H1 (cell line): ENCODE data around the gene CERS5. TPM values are rescaled to one million over a fixed set of nuclear protein-coding genes. Genes with fewer than 3 reads are reported as not detected.

Source experiments
- CTCF ChIA-PET: fragments of 300-600 bp; sonication (Branson Sonifier 250); formaldehyde crosslinking; loops from one replicate; lab custom pipeline; 2021; ENCODE audit not compliant: partially characterized antibody; lab: Charles Lee
- POLR2A ChIA-PET: fragments of 300-600 bp; sonication (Branson Sonifier 250); formaldehyde crosslinking; loops from one replicate; lab custom pipeline; 2021; ENCODE audit warnings: inconsistent platforms; ENCODE audit not compliant: partially characterized antibody; lab: Charles Lee
- DNase-seq, 2 experiments: peaks; one replicate each; pipeline versions ENCODE4 v3.0.0 to v3.0.0-alpha.2; 2010 to 2022; ENCODE audit warnings: low spot score in 2 of 2, low read depth in 1 of 2, mixed read lengths in 1 of 2
- FAIRE-seq: peaks from 2 replicates; lab custom pipeline; 2011; peaks lifted over from hg19 to GRCh38; lab: Jason Lieb, UNC
- H2AFZ ChIP-seq: 2 replicates; pipeline ENCODE4 v1.8.1; 2012; ENCODE audit warnings: low read length, inconsistent platforms
- H2AK5ac ChIP-seq: 2 replicates; pipeline ENCODE4 v1.6.1; 2013; ENCODE audit warnings: low read depth, low read length
- H2BK120ac ChIP-seq: replicated peaks from 2 replicates; pipeline ENCODE3; 2013; ENCODE audit warnings: low read depth, low read length, inconsistent platforms
- H2BK12ac ChIP-seq: 2 replicates; pipeline ENCODE4 v1.6.1; 2013; ENCODE audit warnings: low read depth, low read length
- H2BK15ac ChIP-seq: 2 replicates; pipeline ENCODE4 v1.6.1; 2013; ENCODE audit warnings: low read length
- H2BK20ac ChIP-seq: 2 replicates; pipeline ENCODE4 v1.6.1; 2013; ENCODE audit warnings: low read length
- H2BK5ac ChIP-seq: 2 replicates; pipeline ENCODE4 v1.6.1; 2013; ENCODE audit warnings: low read depth, low read length
- H3K14ac ChIP-seq: 2 replicates; pipeline ENCODE4 v1.6.1; 2013; ENCODE audit warnings: inconsistent platforms; ENCODE audit not compliant: insufficient read length
- H3K18ac ChIP-seq: 2 replicates; pipeline ENCODE4 v1.6.1; 2013; ENCODE audit warnings: low read length; ENCODE audit errors: extremely low read depth
- H3K23ac ChIP-seq: 2 replicates; pipeline ENCODE4 v1.6.1; 2013; ENCODE audit warnings: inconsistent platforms; ENCODE audit not compliant: insufficient read length
- H3K23me2 ChIP-seq: 2 replicates; pipeline ENCODE4 v1.6.1; 2013; ENCODE audit warnings: low read depth, low read length
- H3K27ac ChIP-seq: 2 replicates; pipeline ENCODE4 v1.6.1; 2011; ENCODE audit warnings: low read depth, low read length, inconsistent platforms
- H3K27me3 ChIP-seq, 4 experiments: replicated peaks in 1 of 4; 1 replicate in 1 of 4; 2 replicates in 3 of 4; pipeline versions ENCODE4 v1.6.1 to v1.8.1; 2011 to 2013; ENCODE audit warnings: low read length in 3 of 4, mild to moderate bottlenecking in 3 of 4, inconsistent platforms in 2 of 4, mixed read lengths in 2 of 4, moderate library complexity in 1 of 4; ENCODE audit not compliant: control insufficient read depth in 3 of 4, insufficient read depth in 3 of 4; ENCODE audit errors: extremely low read depth in 1 of 4
- H3K36me3 ChIP-seq, 4 experiments: 2 replicates each; pipeline versions ENCODE4 v1.6.1 to v1.8.1; 2011 to 2013; ENCODE audit warnings: mild to moderate bottlenecking in 4 of 4, low read length in 3 of 4, moderate library complexity in 2 of 4, control low read depth in 1 of 4, inconsistent platforms in 1 of 4; ENCODE audit not compliant: insufficient read depth in 4 of 4, control insufficient read depth in 2 of 4
- H3K4ac ChIP-seq: replicated peaks from 2 replicates; pipeline ENCODE3; 2013; ENCODE audit warnings: low read length, low read depth, mixed read lengths, inconsistent platforms; ENCODE audit not compliant: insufficient read length
- H3K4me1 ChIP-seq, 4 experiments: replicated peaks in 1 of 4; 1 replicate in 1 of 4; 2 replicates in 3 of 4; pipeline versions ENCODE4 v1.6.1 to v1.8.1; 2011 to 2013; ENCODE audit warnings: low read length in 3 of 4, inconsistent platforms in 2 of 4, mixed read lengths in 1 of 4; ENCODE audit not compliant: insufficient read depth in 4 of 4, control insufficient read depth in 3 of 4
- H3K4me2 ChIP-seq, 2 experiments: 2 replicates each; pipeline versions ENCODE4 v1.6.1 to v1.8.1; 2011 to 2013; ENCODE audit warnings: low read depth in 2 of 2, low read length in 2 of 2, control low read depth in 1 of 2, inconsistent platforms in 1 of 2, mild to moderate bottlenecking in 1 of 2; ENCODE audit not compliant: insufficient read depth in 1 of 2
- H3K4me3 ChIP-seq, 4 experiments: fragments of 200-600, 300-600 bp in 1 of 4; sonication (generic), shearing (Covaris generic), sonication (Bioruptor Twin) in 1 of 4; 2 replicates each; pipeline versions ENCODE4 v1.5.1 to v1.8.1; 2011 to 2016; ENCODE audit warnings: low read length in 4 of 4, low read depth in 3 of 4, control low read depth in 2 of 4, inconsistent platforms in 2 of 4, mild to moderate bottlenecking in 2 of 4, mixed read lengths in 1 of 4, moderate library complexity in 1 of 4; ENCODE audit not compliant: insufficient read depth in 2 of 4; ENCODE audit errors: extremely low read depth in 1 of 4
- H3K56ac ChIP-seq: replicated peaks from 2 replicates; pipeline ENCODE3; 2013; ENCODE audit warnings: low read depth, mild to moderate bottlenecking, mixed read lengths, low read length, inconsistent platforms; ENCODE audit not compliant: insufficient read length
- H3K79me1 ChIP-seq: 2 replicates; pipeline ENCODE4 v1.6.1; 2013; ENCODE audit warnings: low read depth, low read length, control low read depth
- H3K79me2 ChIP-seq, 2 experiments: 2 replicates each; pipeline versions ENCODE4 v1.6.1 to v1.8.1; 2012 to 2013; ENCODE audit warnings: low read length in 2 of 2, mild to moderate bottlenecking in 2 of 2, inconsistent platforms in 1 of 2; ENCODE audit not compliant: insufficient read depth in 2 of 2, control insufficient read depth in 1 of 2
- H3K9ac ChIP-seq, 4 experiments: replicated peaks in 1 of 4; 1 replicate in 1 of 4; 2 replicates in 3 of 4; pipeline versions ENCODE4 v1.6.1 to v1.8.1; 2011 to 2013; ENCODE audit warnings: low read depth in 3 of 4, low read length in 3 of 4, control low read depth in 2 of 4, mild to moderate bottlenecking in 2 of 4, moderate library complexity in 2 of 4, inconsistent platforms in 1 of 4; ENCODE audit errors: extremely low read depth in 1 of 4
- H3K9me3 ChIP-seq, 2 experiments: 2 replicates each; pipeline versions ENCODE4 v1.6.1 to v1.8.1; 2012 to 2013; ENCODE audit warnings: mild to moderate bottlenecking in 2 of 2, moderate library complexity in 2 of 2, control low read depth in 1 of 2, inconsistent platforms in 1 of 2, low read depth in 1 of 2, low read length in 1 of 2, mixed read lengths in 1 of 2; ENCODE audit not compliant: insufficient read depth in 2 of 2
- H4K20me1 ChIP-seq, 2 experiments: replicated peaks in 1 of 2; 2 replicates each; pipeline versions ENCODE3 to v1.8.1; 2011 to 2013; ENCODE audit warnings: inconsistent platforms in 2 of 2, low read length in 2 of 2, mild to moderate bottlenecking in 1 of 2; ENCODE audit not compliant: insufficient read depth in 2 of 2, control insufficient read depth in 1 of 2
- H4K5ac ChIP-seq: 2 replicates; pipeline ENCODE4 v1.6.1; 2013; ENCODE audit warnings: low read length, low read depth, mixed read lengths, inconsistent platforms; ENCODE audit not compliant: insufficient read length
- H4K8ac ChIP-seq: 2 replicates; pipeline ENCODE4 v1.8.0; 2013; ENCODE audit warnings: mild to moderate bottlenecking, moderate library complexity, low read length, inconsistent platforms; ENCODE audit not compliant: insufficient read depth; ENCODE audit errors: extremely low read depth
- H4K91ac ChIP-seq: replicated peaks from 2 replicates; pipeline ENCODE3; 2013; ENCODE audit warnings: low read length, mixed read lengths, inconsistent platforms; ENCODE audit not compliant: insufficient read length
- ASH2L ChIP-seq: fragments of 200-600, 300-600 bp; sonication (generic); IDR thresholded peaks from one replicate; pipeline ENCODE4 v1.7.1; 2017; ENCODE audit warnings: low read length
- CEBPB ChIP-seq: IDR thresholded peaks from 2 replicates; pipeline ENCODE4 v1.6.1; 2012; ENCODE audit warnings: low read depth, low read length
- CHD1 ChIP-seq: IDR thresholded peaks from 2 replicates; pipeline ENCODE4 v1.6.1; 2012; ENCODE audit warnings: low read depth, low read length, improper control_type of control experiment
- JUND ChIP-seq: IDR thresholded peaks from 2 replicates; pipeline ENCODE4 v1.6.1; 2011; ENCODE audit warnings: mild to moderate bottlenecking, improper control_type of control experiment, low read length
- NRF1 ChIP-seq: IDR thresholded peaks from 2 replicates; pipeline ENCODE4 v1.6.1; 2011; ENCODE audit warnings: mild to moderate bottlenecking, low read depth, low read length, improper control_type of control experiment
- RNF2 ChIP-seq: fragments of 200-900, 300-1000 bp; sonication (generic); IDR thresholded peaks from 2 replicates; pipeline ENCODE4 v1.7.1; 2016; ENCODE audit warnings: borderline replicate concordance, low read depth, mild to moderate bottlenecking, antibody characterized with exemption, low read length; ENCODE audit not compliant: poor library complexity, severe bottlenecking; ENCODE audit errors: missing control alignments
- RXRA ChIP-seq: IDR thresholded peaks from 2 replicates; pipeline ENCODE4 v1.6.1; 2011; ENCODE audit warnings: low read depth, mild to moderate bottlenecking, low read length, moderate library complexity; ENCODE audit not compliant: insufficient read depth
- SIRT6 ChIP-seq: IDR thresholded peaks from one replicate; pipeline ENCODE4 v1.7.1; 2012; ENCODE audit warnings: low read length, inconsistent platforms
- SIX5 ChIP-seq: IDR thresholded peaks from 2 replicates; pipeline ENCODE4 v1.6.1; 2011; ENCODE audit warnings: mild to moderate bottlenecking, low read depth, low read length
- TAF1 ChIP-seq: IDR thresholded peaks from 2 replicates; pipeline ENCODE4 v1.6.1; 2011; ENCODE audit warnings: mild to moderate bottlenecking, low read depth, low read length
- TBP ChIP-seq: IDR thresholded peaks from 2 replicates; pipeline ENCODE4 v1.6.1; 2011; ENCODE audit warnings: low read depth, low read length, improper control_type of control experiment
- TEAD4 ChIP-seq: IDR thresholded peaks from 2 replicates; pipeline ENCODE4 v1.6.1; 2012; ENCODE audit warnings: low read depth, low read length, inconsistent platforms, mixed read lengths
- polyA plus RNA-seq, 7 experiments: library from polyadenylated mRNA; depleted of rRNA in 3 of 7; stranded (reverse) in 5 of 7; unstranded in 2 of 7; fragments of >200 nt in 5 of 7; fragments of 200-250 nt in 2 of 7; gene quantifications; 1 replicate in 5 of 7; 2 replicates in 1 of 7; 4 replicates in 1 of 7; pipeline versions ENCODE4 v1.2.1 to v1.2.3, GENCODE V29; 2011 to 2013; ENCODE audit warnings: missing spikeins in 2 of 7, mixed read lengths in 2 of 7
- total RNA-seq: library from RNA; stranded (reverse); fragmentation: NEBNext Ultra II Directional; extraction: Animal tissue kit (Norgen Biotek cat#: 25700); gene quantifications from 2 replicates; pipeline ENCODE4 v1.2.1, GENCODE V29; 2021
- TF ChIP-seq, protein P1 (sequence below): IDR thresholded peaks from 2 replicates; pipeline ENCODE4 v1.6.1; 2011; ENCODE audit warnings: low read depth, mild to moderate bottlenecking, low read length; ENCODE audit not compliant: insufficient read depth

The CERS5 gene
- total and polyA plus RNA-seq, 2 of the 8 experiments (the other 6 are each of a cell fraction or from before 2014, with no cell fraction given): 69.2 to 119 TPM

- no peaks in the 10 kb centered on the region for H3K9me3 ChIP-seq
- H4K8ac ChIP-seq: no peak overlapping the region
- H3K79me2 ChIP-seq: peaks cover 9 to 87% of the 10 kb centered on the region in 2 experiments
- FAIRE-seq (no peak), DNase-seq (no peak)
- H3K23me2 ChIP-seq: no peaks in the 10 kb centered on the region
- ChIA-PET CTCF (interaction anchor here (0.7 to 2.1 kb wide), 4 partner anchors 11 to 49 kb away, joined by 3 to 8 read pairs (median 3); partner anchors contain the start of gene COX14), POLR2A (interaction anchor here (1.0 to 1.5 kb wide), 3 partner anchors 9 to 74 kb away, joined by 3 to 5 read pairs (median 3); no protein-coding TSS in a partner anchor)
- H4K20me1 ChIP-seq: peaks cover 0 to 4% of the 10 kb centered on the region in 2 experiments
- no peak overlapping the region for H3K4me3 ChIP-seq
- no peak overlapping the region for H4K91ac ChIP-seq
- H2AK5ac ChIP-seq: no peak overlapping the region
- H2BK20ac ChIP-seq: no peak overlapping the region
- no peak overlapping the region for H2BK15ac ChIP-seq
- H2AFZ ChIP-seq: no peak overlapping the region
- H3K23ac ChIP-seq: no peak overlapping the region
- no peak overlapping the region for H2BK5ac ChIP-seq
- H3K4me2 ChIP-seq: no peak overlapping the region
- no peak overlapping the region for H2BK12ac ChIP-seq
- no peak overlapping the region for H3K4ac ChIP-seq
- TF ChIP-seq NRF1 (no peak), SIRT6 (no peak), JUND (no peak), CEBPB (no peak), TBP (no peak), RNF2 (no peak), ASH2L (no peak), TAF1 (no peak), SIX5 (no peak), TEAD4 (no peak), CHD1 (no peak), RXRA (no peak)
- TF ChIP-seq, protein P1, sequence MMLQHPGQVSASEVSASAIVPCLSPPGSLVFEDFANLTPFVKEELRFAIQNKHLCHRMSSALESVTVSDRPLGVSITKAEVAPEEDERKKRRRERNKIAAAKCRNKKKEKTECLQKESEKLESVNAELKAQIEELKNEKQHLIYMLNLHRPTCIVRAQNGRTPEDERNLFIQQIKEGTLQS: no peak
- peaks cover 2% of the 10 kb centered on the region; the same call in 1 of the 2 replicates for H3K79me1 ChIP-seq
- peaks cover 0 to 4% (median 0%) of the 10 kb centered on the region in 4 experiments; a peak in 2 of 8 replicates for H3K36me3 ChIP-seq
- H3K9ac ChIP-seq: no peak overlapping the region
- H3K14ac ChIP-seq: no peak overlapping the region
- no peak overlapping the region for H4K5ac ChIP-seq
- H3K27ac ChIP-seq: no peak overlapping the region
- no peak overlapping the region for H3K56ac ChIP-seq
- no peaks in the 10 kb centered on the region for H3K4me1 ChIP-seq
- H2BK120ac ChIP-seq: no peak overlapping the region
- H3K18ac ChIP-seq: no peak overlapping the region
- H3K27me3 ChIP-seq: no peaks in the 10 kb centered on the region
Measured at GRCh38 chr12:50160643-50161042, 6.5 kb downstream of the CERS5 start.
